Osteoblast (primary cell): ENCODE data around the gene STX16. TPM values are rescaled to one million over a fixed set of nuclear protein-coding genes. Genes with fewer than 3 reads are reported as not detected.

ENCODE experiments used
- DNase-seq: peaks from one replicate; pipeline ENCODE4 v3.0.0; 2011; ENCODE audit warnings: low spot score, mixed read lengths; ENCODE audit not compliant: insufficient read length; ENCODE audit errors: missing footprints
- H2AFZ ChIP-seq: 2 replicates; pipeline ENCODE4 v1.6.0; 2011; ENCODE audit warnings: mild to moderate bottlenecking, low read length
- H3K27ac ChIP-seq: 2 replicates; pipeline ENCODE4 v1.5.1; 2011; ENCODE audit warnings: mild to moderate bottlenecking, low read depth, low read length, moderate library complexity
- H3K27me3 ChIP-seq: 2 replicates; pipeline ENCODE4 v1.6.0; 2012; ENCODE audit warnings: mild to moderate bottlenecking, control low read depth, inconsistent platforms, low read length, moderate library complexity; ENCODE audit not compliant: insufficient read depth
- H3K36me3 ChIP-seq: 2 replicates; pipeline ENCODE4 v1.5.1; 2011; ENCODE audit warnings: mild to moderate bottlenecking, low read length, control low read depth, moderate library complexity; ENCODE audit not compliant: insufficient read depth
- H3K4me1 ChIP-seq: 2 replicates; pipeline ENCODE4 v1.5.1; 2011; ENCODE audit warnings: mild to moderate bottlenecking, low read length, control low read depth, moderate library complexity; ENCODE audit not compliant: insufficient read depth
- H3K4me2 ChIP-seq: 2 replicates; pipeline ENCODE4 v1.6.0; 2011; ENCODE audit warnings: mild to moderate bottlenecking, low read length; ENCODE audit not compliant: insufficient read depth
- H3K4me3 ChIP-seq: fragments of 200-600 bp; sonication (generic); 3 replicates; pipeline ENCODE4 v1.5.1; 2012; ENCODE audit warnings: mild to moderate bottlenecking, low read length, inconsistent platforms; ENCODE audit not compliant: insufficient read depth
- H3K79me2 ChIP-seq: 2 replicates; pipeline ENCODE4 v1.6.0; 2012; ENCODE audit warnings: mild to moderate bottlenecking, low read length, control low read depth, inconsistent platforms; ENCODE audit not compliant: insufficient read depth
- H3K9me3 ChIP-seq: 2 replicates; pipeline ENCODE4 v1.5.1; 2011; ENCODE audit warnings: low read depth, low read length, control low read depth
- H4K20me1 ChIP-seq: 2 replicates; pipeline ENCODE4 v1.6.0; 2012; ENCODE audit warnings: mild to moderate bottlenecking, low read length, control low read depth; ENCODE audit not compliant: insufficient read depth
- CTCF ChIP-seq: IDR thresholded peaks from 2 replicates; pipeline ENCODE4 v1.5.1; 2011; ENCODE audit warnings: mild to moderate bottlenecking, low read depth, low read length, moderate library complexity; ENCODE audit errors: extremely low read depth
- total RNA-seq: library from RNA; depleted of rRNA; stranded (reverse); fragments of >200 nt; gene quantifications from 2 replicates; pipeline ENCODE4 v1.2.3, GENCODE V29; 2012

Gene STX16
- total RNA-seq, 1 donor, result 28.6 TPM

- Histone ChIP-seq H4K20me1 (peaks cover 4% of the 10 kb centered on the region), H3K27ac (no peak overlapping the region), H3K4me1 (no peaks in the 10 kb centered on the region), H2AFZ (no peak overlapping the region), H3K36me3 (peaks cover 33% of the 10 kb centered on the region), H3K9me3 (no peaks in the 10 kb centered on the region), H3K4me3 (no peak overlapping the region), H3K27me3 (no peaks in the 10 kb centered on the region), H3K4me2 (no peak overlapping the region), H3K79me2 (peaks cover 76% of the 10 kb centered on the region)
- DNase-seq, result no peak
- no peak for TF ChIP-seq CTCF
Measured at GRCh38 chr20:58664331-58664730, 13.2 kb downstream of the STX16 start.

- H4K20me1 ChIP-seq, result peaks cover 4% of the 10 kb centered on the region
- H2AFZ ChIP-seq, result no peak overlapping the region
- H3K79me2 ChIP-seq, result peaks cover 71% of the 10 kb centered on the region
- no peak for DNase-seq
- no peaks in the 10 kb centered on the region for H3K27me3 ChIP-seq
- no peak overlapping the region for H3K4me2 ChIP-seq
- H3K4me1 ChIP-seq, result peaks cover 3% of the 10 kb centered on the region
- no peak overlapping the region for H3K27ac ChIP-seq
- H3K36me3 ChIP-seq, result peaks cover 37% of the 10 kb centered on the region
- H3K9me3 ChIP-seq, result no peaks in the 10 kb centered on the region
- H3K4me3 ChIP-seq, result no peak overlapping the region
- no peak for TF ChIP-seq CTCF
Measured at GRCh38 chr20:58664883-58665282, 13.8 kb downstream of the STX16 start.

GRCh38 chr20:58665606-58666005 is 14.5 kb downstream of the STX16 start:
- TF ChIP-seq CTCF, result no peak
- no peak overlapping the region for H3K4me3 ChIP-seq
- no peaks in the 10 kb centered on the region for H3K27me3 ChIP-seq
- H3K4me1 ChIP-seq, result peaks cover 4% of the 10 kb centered on the region
- H3K27ac ChIP-seq, result no peak overlapping the region
- peaks cover 4% of the 10 kb centered on the region for H4K20me1 ChIP-seq
- peaks cover 39% of the 10 kb centered on the region for H3K36me3 ChIP-seq
- H3K79me2 ChIP-seq, result peaks cover 64% of the 10 kb centered on the region
- no peaks in the 10 kb centered on the region for H3K9me3 ChIP-seq
- DNase-seq, result no peak
- H3K4me2 ChIP-seq, result no peak overlapping the region
- no peak overlapping the region for H2AFZ ChIP-seq

GRCh38 chr20:58666702-58667101 is 15.6 kb downstream of the STX16 start:
- Histone ChIP-seq H3K79me2 (peaks cover 56% of the 10 kb centered on the region), H3K27ac (no peak overlapping the region), H3K4me3 (no peak overlapping the region), H2AFZ (no peak overlapping the region), H3K4me2 (no peak overlapping the region), H4K20me1 (peaks cover 4% of the 10 kb centered on the region), H3K36me3 (peaks cover 40% of the 10 kb centered on the region), H3K4me1 (peaks cover 4% of the 10 kb centered on the region), H3K27me3 (no peaks in the 10 kb centered on the region), H3K9me3 (no peaks in the 10 kb centered on the region)
- no peak for TF ChIP-seq CTCF
- DNase-seq, result no peak
